ENCODE measurements around the gene SLC15A4.

The SLC15A4 gene

GRCh38 chr12:128792398-128792797 lies 31.4 kb downstream of the SLC15A4 start:
- DNase-seq, result peak; percentile 42

- DNase-seq, result no peak
Observed at GRCh38 chr12:128791395-128792322, 32.1 kb downstream of the SLC15A4 start.

GRCh38 chr12:128790653-128791373 lies 32.9 kb downstream of the SLC15A4 start:
- DNase-seq, result no peak

GRCh38 chr12:128790221-128790620 lies 33.5 kb downstream of the SLC15A4 start:
- DNase-seq, result no peak

GRCh38 chr12:128789356-128789929 lies 34.3 kb downstream of the SLC15A4 start:
- no peak for DNase-seq

- DNase-seq, result no peak
Observed at GRCh38 chr12:128787827-128788226, 35.9 kb downstream of the SLC15A4 start.

- DNase-seq, result no peak
Observed at GRCh38 chr12:128786741-128787391, 36.9 kb downstream of the SLC15A4 start.

GRCh38 chr12:128784030-128784760 lies 39.6 kb downstream of the SLC15A4 start:
- no peak for DNase-seq

- peak; percentile 82 for DNase-seq
Observed at GRCh38 chr12:128783129-128783574, 40.6 kb downstream of the SLC15A4 start.

- no peak for DNase-seq
Observed at GRCh38 chr12:128779901-128780300, 43.9 kb downstream of the SLC15A4 start.

- DNase-seq, result no peak
Observed at GRCh38 chr12:128772249-128772648, 51.5 kb downstream of the SLC15A4 start.

GRCh38 chr12:128771681-128772080 lies 52.1 kb downstream of the SLC15A4 start:
- no peak for DNase-seq

- DNase-seq, result no peak
Observed at GRCh38 chr12:128767518-128767917, 56.2 kb downstream of the SLC15A4 start.

GRCh38 chr12:128766738-128767501 lies 56.8 kb downstream of the SLC15A4 start:
- no peak for DNase-seq

- DNase-seq, result no peak
Observed at GRCh38 chr12:128763395-128763794, 60.4 kb downstream of the SLC15A4 start.

- no peak for DNase-seq
Observed at GRCh38 chr12:128761379-128761790, 62.4 kb downstream of the SLC15A4 start.

- DNase-seq, result no peak
Observed at GRCh38 chr12:128755566-128755965, 68.2 kb downstream of the SLC15A4 start.

GRCh38 chr12:128754275-128754674 lies 69.5 kb downstream of the SLC15A4 start:
- DNase-seq, result no peak

GRCh38 chr12:128753438-128753837 lies 70.3 kb downstream of the SLC15A4 start:
- DNase-seq, result no peak

GRCh38 chr12:128752386-128752785 lies 71.4 kb downstream of the SLC15A4 start:
- no peak for DNase-seq

GRCh38 chr12:128747441-128747840 lies 76.3 kb downstream of the SLC15A4 start:
- DNase-seq, result no peak

Measured in activated CD8-positive, alpha-beta memory T cell treated with anti-CD3 and anti-CD28 coated beads for 24 hours (primary cell).